ENCODE measurements around the gene GPRIN2. TPM values are rescaled to one million over a fixed set of nuclear protein-coding genes. Genes with fewer than 3 reads are reported as not detected.
"Not testable (repeated sequence)": the region's sequence is repeated elsewhere in the genome, so short reads cannot be mapped to it uniquely, and the experiment has no call there.

The GPRIN2 gene
- total RNA-seq, 1 donor from 2014 or later = 0.52 TPM

DNA sequence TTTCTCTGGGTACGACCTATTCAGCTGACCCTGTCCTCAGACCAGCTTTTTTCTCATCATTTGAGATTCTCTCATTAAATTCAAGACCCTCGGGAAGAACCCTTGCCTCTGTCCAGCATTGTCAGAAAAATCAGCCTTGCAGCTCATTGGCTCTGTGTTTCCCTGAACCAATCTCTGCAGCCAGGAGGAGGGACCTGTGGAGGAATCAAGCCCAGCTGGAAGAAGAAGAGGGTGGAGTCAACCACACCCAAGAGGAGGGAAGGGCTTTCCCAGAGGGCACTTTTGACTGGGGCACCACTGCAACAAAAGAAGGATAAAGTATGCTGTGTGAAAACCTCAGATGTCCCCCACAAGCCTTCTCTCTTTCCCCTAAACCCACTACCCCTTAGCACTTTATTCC is 14.2 kb upstream of the GPRIN2 start:
- not testable (repeated sequence) for H3K4me1 ChIP-seq (ENCODE audit: control insufficient read depth in 3 of 3, insufficient read depth in 3 of 3, low read length in 3 of 3); H3K4me3 ChIP-seq (ENCODE audit: low read length in 3 of 3); H3K27me3 ChIP-seq (ENCODE audit: control insufficient read depth in 3 of 3, insufficient read depth in 3 of 3, low read length in 3 of 3); H3K9ac ChIP-seq (ENCODE audit: low read depth in 1 of 3, low read length in 3 of 3); H3K27ac ChIP-seq (ENCODE audit: low read depth, low read length); H3K36me3 ChIP-seq (ENCODE audit: control insufficient read depth in 3 of 3, insufficient read depth in 3 of 3, low read length in 3 of 3); H3K9me3 ChIP-seq (ENCODE audit: control insufficient read depth in 3 of 3, low read length in 3 of 3)

DNA sequence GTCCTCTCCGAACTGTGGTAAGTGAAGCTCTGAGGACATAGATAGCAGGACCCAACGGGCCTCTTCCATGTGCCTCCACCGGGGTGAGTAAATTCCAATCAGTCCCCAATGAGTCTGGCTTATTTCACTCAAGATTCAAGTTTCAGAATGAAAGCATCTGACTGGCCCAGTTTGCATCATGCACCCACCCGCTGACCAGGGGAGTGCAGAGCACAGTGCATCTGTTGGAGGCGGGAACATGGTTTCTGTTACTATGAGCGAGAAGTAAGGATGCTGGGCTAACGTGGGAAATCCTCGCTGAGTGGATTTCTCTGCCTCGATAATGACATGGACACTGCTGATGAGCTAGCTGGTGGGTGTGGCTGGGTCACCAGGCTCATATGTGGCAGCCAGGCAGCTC is 10.7 kb upstream of the GPRIN2 start:
- not testable (repeated sequence) for H3K4me3 ChIP-seq (ENCODE audit: low read length in 3 of 3); H3K9me3 ChIP-seq (ENCODE audit: control insufficient read depth in 3 of 3, low read length in 3 of 3); H3K27me3 ChIP-seq (ENCODE audit: control insufficient read depth in 3 of 3, insufficient read depth in 3 of 3, low read length in 3 of 3); H3K36me3 ChIP-seq (ENCODE audit: control insufficient read depth in 3 of 3, insufficient read depth in 3 of 3, low read length in 3 of 3); H3K27ac ChIP-seq (ENCODE audit: low read depth, low read length); H3K4me1 ChIP-seq (ENCODE audit: control insufficient read depth in 3 of 3, insufficient read depth in 3 of 3, low read length in 3 of 3); H3K9ac ChIP-seq (ENCODE audit: low read depth in 1 of 3, low read length in 3 of 3)

DNA sequence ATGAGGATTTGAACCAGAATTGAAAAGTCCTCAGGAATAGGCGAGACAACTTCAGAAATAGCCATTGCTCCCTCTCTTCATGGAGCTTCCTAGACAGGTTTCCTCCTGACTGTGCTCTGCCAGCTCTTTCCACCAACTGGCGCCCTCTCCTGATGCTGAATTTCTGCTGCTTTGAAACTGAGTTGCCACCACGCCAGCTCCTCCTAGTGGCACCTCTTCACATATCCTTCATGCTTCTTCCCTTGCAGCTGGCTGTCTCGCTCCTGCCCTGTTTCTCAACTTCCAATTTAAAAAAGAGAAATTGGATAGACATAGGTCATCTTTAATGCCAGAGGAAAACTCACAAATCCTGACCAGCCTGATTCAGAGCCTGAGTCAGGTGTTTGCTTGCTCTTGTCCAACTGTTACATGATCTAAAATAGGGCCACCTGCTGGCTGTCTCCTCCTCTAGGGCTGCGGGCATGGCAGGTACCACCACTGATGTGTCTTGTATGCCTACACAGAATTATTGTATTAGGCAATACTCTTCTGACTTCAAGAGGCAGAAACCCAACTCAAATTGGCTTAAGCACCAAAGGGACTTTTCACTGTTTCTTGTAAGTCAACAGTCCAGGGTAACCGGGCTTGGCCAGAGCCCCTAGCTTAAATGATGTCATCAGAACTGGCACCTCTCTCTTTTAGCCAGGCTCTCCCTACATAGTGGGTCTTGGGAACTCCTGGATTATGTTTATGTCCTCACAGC is 9.3 kb upstream of the GPRIN2 start:
- H3K27ac ChIP-seq (ENCODE audit: low read depth, low read length); H3K4me1 ChIP-seq (ENCODE audit: control insufficient read depth in 3 of 3, insufficient read depth in 3 of 3, low read length in 3 of 3); H3K36me3 ChIP-seq (ENCODE audit: control insufficient read depth in 3 of 3, insufficient read depth in 3 of 3, low read length in 3 of 3); H3K27me3 ChIP-seq (ENCODE audit: control insufficient read depth in 3 of 3, insufficient read depth in 3 of 3, low read length in 3 of 3); H3K9ac ChIP-seq (ENCODE audit: low read depth in 1 of 3, low read length in 3 of 3); H3K9me3 ChIP-seq (ENCODE audit: control insufficient read depth in 3 of 3, low read length in 3 of 3); H3K4me3 ChIP-seq (ENCODE audit: low read length in 3 of 3): not testable (repeated sequence)

DNA sequence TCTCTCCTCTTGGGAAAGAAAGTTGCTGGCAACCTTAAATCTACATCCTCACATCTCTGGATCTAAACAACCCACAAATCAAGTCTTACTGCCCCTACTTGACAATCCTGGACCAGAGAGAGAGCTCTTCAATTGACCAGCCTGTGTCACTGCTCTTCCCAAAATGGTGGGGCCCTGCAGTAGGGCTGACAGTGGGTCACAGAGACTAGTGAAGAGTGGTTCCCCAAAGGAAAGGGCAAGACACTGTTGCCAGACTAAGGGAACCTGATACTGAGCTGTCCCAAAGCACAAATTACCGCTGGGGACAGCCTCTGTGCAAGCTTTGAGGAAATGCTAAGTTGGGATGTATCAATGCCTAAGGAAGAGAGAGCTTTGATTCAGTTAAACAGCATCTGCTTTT is 4.5 kb upstream of the GPRIN2 start:
- Histone ChIP-seq H3K36me3 (ENCODE audit: control insufficient read depth in 3 of 3, insufficient read depth in 3 of 3, low read length in 3 of 3) (no peaks in the 10 kb centered on the region), H3K9me3 (ENCODE audit: control insufficient read depth in 3 of 3, low read length in 3 of 3) (no peaks in the 10 kb centered on the region), H3K4me3 (ENCODE audit: low read length in 3 of 3) (no peak overlapping the region), H3K4me1 (ENCODE audit: control insufficient read depth in 3 of 3, insufficient read depth in 3 of 3, low read length in 3 of 3) (peaks cover 0 to 2% (median 0%) of the 10 kb centered on the region in 3 donors), H3K27me3 (ENCODE audit: control insufficient read depth in 3 of 3, insufficient read depth in 3 of 3, low read length in 3 of 3) (peaks cover 34 to 46% (median 42%) of the 10 kb centered on the region in 3 donors), H3K9ac (ENCODE audit: low read depth in 1 of 3, low read length in 3 of 3) (no peak overlapping the region), H3K27ac (ENCODE audit: low read depth, low read length) (no peak overlapping the region)

DNA sequence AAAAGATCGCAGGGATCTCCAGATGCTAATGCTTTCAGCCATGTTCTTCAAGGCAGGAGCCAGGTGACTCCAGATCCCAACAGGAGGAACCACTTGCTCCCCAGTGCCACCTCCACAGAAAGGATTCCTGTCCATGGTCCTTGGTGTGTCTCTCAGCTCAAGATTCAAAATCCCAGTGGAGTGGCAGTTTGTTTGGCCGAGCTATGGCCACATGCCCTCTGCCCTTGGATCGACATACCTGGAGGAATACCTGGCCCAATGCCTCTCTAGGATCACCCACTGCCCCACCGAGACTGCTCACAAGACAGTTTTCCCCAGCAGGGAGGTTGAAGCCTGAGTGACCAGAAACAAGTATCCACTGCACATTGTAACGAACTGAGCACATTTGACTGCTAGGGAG is 3.9 kb upstream of the GPRIN2 start:
- Histone ChIP-seq H3K27me3 (ENCODE audit: control insufficient read depth in 3 of 3, insufficient read depth in 3 of 3, low read length in 3 of 3) (peaks cover 39 to 52% (median 47%) of the 10 kb centered on the region in 3 donors), H3K36me3 (ENCODE audit: control insufficient read depth in 3 of 3, insufficient read depth in 3 of 3, low read length in 3 of 3) (no peaks in the 10 kb centered on the region), H3K9me3 (ENCODE audit: control insufficient read depth in 3 of 3, low read length in 3 of 3) (no peaks in the 10 kb centered on the region), H3K27ac (ENCODE audit: low read depth, low read length) (no peak overlapping the region), H3K9ac (ENCODE audit: low read depth in 1 of 3, low read length in 3 of 3) (no peak overlapping the region), H3K4me3 (ENCODE audit: low read length in 3 of 3) (no peak overlapping the region), H3K4me1 (ENCODE audit: control insufficient read depth in 3 of 3, insufficient read depth in 3 of 3, low read length in 3 of 3) (peaks cover 0 to 2% (median 0%) of the 10 kb centered on the region in 3 donors)

DNA sequence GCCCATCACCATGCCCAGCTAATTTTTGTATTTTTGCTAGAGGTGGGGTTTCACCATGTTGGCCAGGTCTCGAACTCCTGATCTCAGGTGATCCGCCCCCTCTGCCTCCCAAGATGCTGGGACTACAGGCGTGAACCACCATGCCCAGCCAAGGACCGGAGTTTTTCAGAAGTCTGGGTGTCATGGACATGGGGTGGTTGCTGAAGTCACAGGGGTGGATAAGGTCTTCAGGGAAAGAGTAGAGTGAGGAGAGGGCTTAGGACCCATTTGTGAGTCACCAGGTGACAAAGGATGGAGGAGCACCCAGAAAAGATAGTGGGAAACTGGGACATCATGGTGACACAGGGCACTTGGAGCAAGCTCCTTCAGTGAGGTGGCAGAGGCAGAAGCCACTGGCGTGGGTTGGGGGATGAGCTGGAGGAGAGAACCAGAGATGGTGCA is 2.8 kb upstream of the GPRIN2 start:
- Histone ChIP-seq H3K4me1 (ENCODE audit: control insufficient read depth in 3 of 3, insufficient read depth in 3 of 3, low read length in 3 of 3) (peaks cover 0 to 2% (median 0%) of the 10 kb centered on the region in 3 donors), H3K27me3 (ENCODE audit: control insufficient read depth in 3 of 3, insufficient read depth in 3 of 3, low read length in 3 of 3) (peaks cover 50 to 62% (median 57%) of the 10 kb centered on the region in 3 donors), H3K4me3 (ENCODE audit: low read length in 3 of 3) (no peak overlapping the region), H3K27ac (ENCODE audit: low read depth, low read length) (no peak overlapping the region), H3K9me3 (ENCODE audit: control insufficient read depth in 3 of 3, low read length in 3 of 3) (no peaks in the 10 kb centered on the region), H3K9ac (ENCODE audit: low read depth in 1 of 3, low read length in 3 of 3) (no peak overlapping the region), H3K36me3 (ENCODE audit: control insufficient read depth in 3 of 3, insufficient read depth in 3 of 3, low read length in 3 of 3) (no peaks in the 10 kb centered on the region)

DNA sequence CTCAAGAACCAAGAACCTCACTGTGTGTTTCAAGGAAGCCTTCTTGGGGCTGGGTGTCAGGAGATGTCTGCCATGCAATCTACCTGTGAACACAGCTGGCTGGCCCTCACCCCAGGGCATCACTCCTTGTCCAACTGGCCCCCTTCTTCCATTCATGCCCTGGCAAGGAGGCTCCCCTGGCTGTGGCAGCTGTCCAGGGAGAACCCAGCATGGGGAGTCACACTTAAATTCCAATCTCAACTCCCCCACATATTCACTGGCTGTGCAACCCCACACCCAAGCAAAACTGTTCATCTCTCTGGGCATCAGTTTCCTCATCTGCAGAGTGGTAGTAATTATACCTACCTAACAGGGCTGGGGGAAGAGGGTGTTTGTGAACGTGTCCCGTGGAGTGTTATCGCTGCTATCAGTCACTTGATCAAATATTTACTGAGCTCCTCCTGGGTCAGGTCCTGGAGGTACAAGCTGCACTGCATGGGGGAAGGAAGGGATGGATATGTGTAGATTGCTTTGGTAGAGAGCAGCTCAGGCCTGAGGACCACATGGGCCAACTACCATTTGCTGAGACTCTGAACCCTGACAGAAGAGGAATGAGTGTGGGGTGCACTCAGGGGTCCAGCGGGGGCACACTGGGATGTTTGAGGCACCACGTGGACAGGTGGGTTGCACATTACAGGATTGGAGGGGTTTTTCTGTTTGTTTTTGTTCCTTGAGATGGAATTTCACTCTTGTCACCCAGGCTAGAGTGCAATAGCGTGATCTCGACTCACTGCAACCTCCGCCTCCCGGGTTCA is 2.1 kb upstream of the GPRIN2 start:
- Histone ChIP-seq H3K27me3 (ENCODE audit: control insufficient read depth in 3 of 3, insufficient read depth in 3 of 3, low read length in 3 of 3) (peaks cover 54 to 66% (median 64%) of the 10 kb centered on the region in 3 donors), H3K27ac (ENCODE audit: low read depth, low read length) (no peak overlapping the region), H3K4me1 (ENCODE audit: control insufficient read depth in 3 of 3, insufficient read depth in 3 of 3, low read length in 3 of 3) (peaks cover 0 to 2% (median 0%) of the 10 kb centered on the region in 3 donors)

DNA sequence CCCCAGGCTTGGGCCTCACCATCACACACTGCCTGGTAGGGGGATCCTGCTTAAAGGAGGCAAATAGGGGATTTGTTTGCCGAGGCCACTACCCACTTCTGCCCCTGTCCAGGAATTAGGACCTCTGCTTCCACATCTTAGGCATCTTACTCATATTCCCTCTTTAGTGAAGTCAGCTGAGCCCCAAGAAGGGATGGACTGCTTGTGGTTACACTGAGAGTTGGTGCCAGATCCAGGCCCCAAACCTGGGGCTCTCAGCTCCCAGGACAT is 1.6 kb upstream of the GPRIN2 start:
- Histone ChIP-seq H3K27me3 (ENCODE audit: control insufficient read depth in 3 of 3, insufficient read depth in 3 of 3, low read length in 3 of 3) (peaks cover 56 to 70% (median 69%) of the 10 kb centered on the region in 3 donors), H3K27ac (ENCODE audit: low read depth, low read length) (no peak overlapping the region), H3K36me3 (ENCODE audit: control insufficient read depth in 3 of 3, insufficient read depth in 3 of 3, low read length in 3 of 3) (no peaks in the 10 kb centered on the region), H3K9me3 (ENCODE audit: control insufficient read depth in 3 of 3, low read length in 3 of 3) (no peaks in the 10 kb centered on the region), H3K9ac (ENCODE audit: low read depth in 1 of 3, low read length in 3 of 3) (no peak overlapping the region), H3K4me1 (ENCODE audit: control insufficient read depth in 3 of 3, insufficient read depth in 3 of 3, low read length in 3 of 3) (peaks cover 0 to 2% (median 0%) of the 10 kb centered on the region in 3 donors), H3K4me3 (ENCODE audit: low read length in 3 of 3) (no peak overlapping the region)

More for the DNA sequence above, 2.1 kb upstream of the GPRIN2 start:
- no peaks in the 10 kb centered on the region for H3K9me3 ChIP-seq (ENCODE audit: control insufficient read depth in 3 of 3, low read length in 3 of 3)
- H3K4me3 ChIP-seq (ENCODE audit: low read length in 3 of 3) = no peak overlapping the region
- H3K36me3 ChIP-seq (ENCODE audit: control insufficient read depth in 3 of 3, insufficient read depth in 3 of 3, low read length in 3 of 3) = no peaks in the 10 kb centered on the region
- no peak overlapping the region for H3K9ac ChIP-seq (ENCODE audit: low read depth in 1 of 3, low read length in 3 of 3)

DNA sequence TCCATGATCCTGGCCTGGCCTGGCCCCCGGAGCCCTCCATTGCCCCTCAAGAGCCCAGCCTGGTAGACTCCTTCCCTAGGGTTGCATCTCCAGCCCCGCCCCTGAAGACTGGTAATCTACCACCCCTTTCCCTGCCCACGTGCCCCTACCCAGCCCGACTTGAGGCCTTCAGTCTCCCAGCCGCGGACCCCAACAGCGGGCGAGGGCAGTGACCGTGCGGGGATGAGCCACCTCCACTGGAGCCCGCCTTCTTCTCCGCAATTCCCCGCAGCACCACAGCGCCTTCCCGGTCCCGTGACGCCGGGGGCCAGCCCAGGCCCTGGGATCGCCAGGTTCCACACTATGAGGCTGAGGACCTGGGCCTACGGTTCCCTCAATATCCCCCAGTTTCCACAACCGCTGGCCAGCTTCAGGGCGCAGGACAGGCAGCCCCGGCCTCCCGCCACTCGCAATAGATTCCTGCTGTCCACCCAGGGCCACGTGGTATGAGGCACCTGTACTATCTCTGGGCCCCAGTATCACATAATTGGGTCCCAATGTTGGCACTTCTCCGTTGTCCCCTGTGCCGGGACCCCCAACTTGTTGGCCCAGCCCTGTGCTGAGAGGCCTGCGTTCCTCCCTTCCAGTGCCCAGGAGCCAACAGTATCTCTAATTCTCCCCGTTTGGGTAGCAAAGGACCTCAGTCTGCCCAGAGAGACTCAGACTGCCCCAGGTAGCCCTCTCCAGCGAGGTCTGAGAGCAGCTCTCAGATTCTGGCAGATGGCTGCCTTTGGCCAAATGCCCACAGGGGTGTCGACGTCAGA is 1.1 kb upstream of the GPRIN2 start:
- Histone ChIP-seq H3K36me3 (ENCODE audit: control insufficient read depth in 3 of 3, insufficient read depth in 3 of 3, low read length in 3 of 3) (no peaks in the 10 kb centered on the region), H3K27me3 (ENCODE audit: control insufficient read depth in 3 of 3, insufficient read depth in 3 of 3, low read length in 3 of 3) (peaks cover 56 to 74% (median 73%) of the 10 kb centered on the region in 3 donors), H3K4me1 (ENCODE audit: control insufficient read depth in 3 of 3, insufficient read depth in 3 of 3, low read length in 3 of 3) (peaks cover 0 to 2% (median 0%) of the 10 kb centered on the region in 3 donors), H3K27ac (ENCODE audit: low read depth, low read length) (no peak overlapping the region), H3K9me3 (ENCODE audit: control insufficient read depth in 3 of 3, low read length in 3 of 3) (no peaks in the 10 kb centered on the region), H3K9ac (ENCODE audit: low read depth in 1 of 3, low read length in 3 of 3) (no peak overlapping the region), H3K4me3 (ENCODE audit: low read length in 3 of 3) (no peak overlapping the region)
